AG04450 (cell line): ENCODE measurements around the gene BRSK2. TPM values are rescaled to one million over a fixed set of nuclear protein-coding genes. Genes with fewer than 3 reads are reported as not detected.

Experiments used
- CTCF ChIA-PET: fragments of 300-600, 350-600 bp; formaldehyde crosslinking; extraction: SDS; loops from one replicate; lab custom pipeline; 2022; ENCODE audit warnings: antibody characterized with exemption, inconsistent platforms; lab: Charles Lee
- POLR2A ChIA-PET: fragments of 350-600 bp; formaldehyde crosslinking; extraction: SDS; loops from one replicate; lab custom pipeline; 2021; ENCODE audit warnings: antibody characterized with exemption, inconsistent platforms; lab: Yijun Ruan, JAX
- DNase-seq: peaks from one replicate; pipeline ENCODE4 v3.0.0-alpha.2; 2011; ENCODE audit warnings: low read depth, low spot score
- H3K27ac ChIP-seq: one replicate; pipeline ENCODE4 v1.5.1; 2012; ENCODE audit warnings: low read depth, low read length, control low read depth
- H3K27me3 ChIP-seq: one replicate; pipeline ENCODE4 v1.6.0; 2012; ENCODE audit warnings: low read length; ENCODE audit not compliant: control insufficient read depth, insufficient read depth
- H3K4me3 ChIP-seq: 2 replicates; pipeline ENCODE4 v1.5.1; 2011; ENCODE audit warnings: mild to moderate bottlenecking, low read depth, low read length, control low read depth
- H3K9me3 ChIP-seq: 2 replicates; pipeline ENCODE4 v1.5.1; 2012; ENCODE audit warnings: low read length; ENCODE audit not compliant: control insufficient read depth, insufficient read depth
- CTCF ChIP-seq: IDR thresholded peaks from 2 replicates; pipeline ENCODE4 v1.5.1; 2011; ENCODE audit warnings: low read depth, low read length, control low read depth, inconsistent platforms
- polyA plus RNA-seq: library from polyadenylated mRNA; depleted of rRNA; stranded (reverse); fragments of >200 nt; gene quantifications from 2 replicates; pipeline ENCODE4 v1.2.3, GENCODE V29; 2011

BRSK2 gene
- polyA plus RNA-seq, 1 experiment = 0.11 TPM

GRCh38 chr11:1436468-1437039 lies 46.8 kb downstream of the BRSK2 start:
- CTCF ChIA-PET = no interaction called here
- Histone ChIP-seq H3K9me3 (no peaks in the 10 kb centered on the region), H3K4me3 (no peak overlapping the region), H3K27ac (no peak overlapping the region), H3K27me3 (no peaks in the 10 kb centered on the region)
- TF ChIP-seq CTCF = no peak
- DNase-seq = no peak
- POLR2A ChIA-PET = no interaction called here

GRCh38 chr11:1437500-1437899 lies 47.8 kb downstream of the BRSK2 start:
- ChIA-PET CTCF (no interaction called here), POLR2A (no interaction called here)
- H3K4me3 ChIP-seq = no peak overlapping the region
- no peak for DNase-seq
- no peaks in the 10 kb centered on the region; the same call in 1 of the 2 replicates for H3K9me3 ChIP-seq
- no peak for TF ChIP-seq CTCF
- H3K27me3 ChIP-seq = no peaks in the 10 kb centered on the region
- H3K27ac ChIP-seq = no peak overlapping the region

DNA sequence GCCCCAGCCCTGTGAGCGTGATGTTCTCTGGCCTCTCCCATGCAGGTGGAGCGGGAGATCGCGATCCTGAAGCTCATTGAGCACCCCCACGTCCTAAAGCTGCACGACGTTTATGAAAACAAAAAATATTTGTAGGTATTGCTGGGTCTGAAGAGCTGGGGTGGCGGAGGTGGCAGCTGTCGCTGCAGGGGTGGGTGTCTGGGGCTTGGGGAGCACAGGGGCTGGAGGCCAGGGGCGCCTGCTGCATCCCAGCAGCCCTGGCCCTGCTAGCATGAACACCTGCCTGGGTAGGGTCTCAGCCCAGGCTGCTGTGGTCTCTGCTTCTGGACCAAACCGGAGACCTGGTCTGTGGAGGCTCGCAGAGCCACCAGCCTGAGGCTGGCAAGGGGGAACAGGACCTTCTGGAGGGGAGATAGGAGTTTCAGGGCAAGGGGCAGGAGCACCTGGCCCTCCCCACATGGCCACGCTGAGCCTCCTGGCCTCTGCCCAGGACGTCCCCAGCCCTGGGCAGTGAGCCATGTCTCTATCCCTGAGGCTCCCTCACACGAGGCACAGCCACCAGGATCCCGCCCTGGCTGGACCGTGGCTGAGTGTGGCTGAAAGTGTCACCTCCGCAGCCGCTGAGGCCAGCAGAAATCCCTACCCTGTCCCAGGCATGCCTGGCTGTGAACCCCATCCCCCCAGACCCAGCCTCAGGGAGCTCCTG lies 48.7 kb downstream of the BRSK2 start:
- Histone ChIP-seq H3K27ac (no peak overlapping the region), H3K4me3 (no peak overlapping the region), H3K27me3 (no peaks in the 10 kb centered on the region), H3K9me3 (no peaks in the 10 kb centered on the region; the same call in 1 of the 2 replicates)
- DNase-seq = no peak
- ChIA-PET POLR2A (no interaction called here), CTCF (no interaction called here)
- TF ChIP-seq CTCF = no peak

DNA sequence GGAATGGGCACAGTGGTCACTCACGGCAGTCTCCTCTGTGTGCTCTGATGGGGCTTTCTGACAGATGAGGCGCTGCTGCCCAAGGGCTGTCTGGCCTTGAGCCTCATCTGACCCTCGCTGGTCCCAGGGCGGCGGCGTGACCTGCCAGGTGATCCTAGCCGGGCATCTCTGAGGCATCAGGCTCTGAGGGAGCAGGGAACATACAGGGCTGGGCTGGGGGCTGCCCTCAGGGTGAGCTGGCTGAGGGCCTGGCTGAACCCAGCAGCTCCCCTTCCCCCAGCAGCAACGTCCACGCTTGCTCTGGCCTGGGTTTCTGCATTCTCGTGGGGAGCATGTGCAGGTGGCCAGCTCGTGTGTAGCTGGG lies 49.2 kb downstream of the BRSK2 start:
- no peaks in the 10 kb centered on the region for H3K27me3 ChIP-seq
- no peak overlapping the region for H3K4me3 ChIP-seq
- TF ChIP-seq CTCF = no peak
- H3K27ac ChIP-seq = no peak overlapping the region
- CTCF ChIA-PET = no interaction called here
- H3K9me3 ChIP-seq = no peaks in the 10 kb centered on the region; the same call in 1 of the 2 replicates
- DNase-seq = no peak
- POLR2A ChIA-PET = no interaction called here

GRCh38 chr11:1439341-1439740 lies 49.6 kb downstream of the BRSK2 start:
- no peak for TF ChIP-seq CTCF
- DNase-seq = no peak
- Histone ChIP-seq H3K9me3 (no peaks in the 10 kb centered on the region; the same call in 1 of the 2 replicates), H3K27me3 (no peaks in the 10 kb centered on the region), H3K27ac (no peak overlapping the region), H3K4me3 (no peak overlapping the region)
- ChIA-PET POLR2A (no interaction called here), CTCF (no interaction called here)
